Trophoblast cell (in vitro differentiated cells and primary cell): ENCODE data around the gene EMILIN3.

Experiments
- DNase-seq, 2 donors: peaks; one replicate each; pipeline ENCODE4 v3.0.0-alpha.2; 2016
- H2AFZ ChIP-seq: 2 replicates; pipeline ENCODE4 v1.6.1; 2013; ENCODE audit warnings: low read length, moderate library complexity, mild to moderate bottlenecking; ENCODE audit not compliant: insufficient read depth, poor library complexity
- H2AK5ac ChIP-seq: 2 replicates; pipeline ENCODE4 v1.6.1; 2013; ENCODE audit warnings: mild to moderate bottlenecking, low read length
- H2BK120ac ChIP-seq: 2 replicates; pipeline ENCODE4 v1.6.1; 2013; ENCODE audit warnings: low read length, mild to moderate bottlenecking, moderate library complexity; ENCODE audit not compliant: insufficient read depth, poor library complexity
- H2BK12ac ChIP-seq: 2 replicates; pipeline ENCODE4 v1.6.1; 2013; ENCODE audit warnings: mild to moderate bottlenecking, low read length, moderate library complexity
- H2BK5ac ChIP-seq: 2 replicates; pipeline ENCODE4 v1.6.1; 2013; ENCODE audit warnings: low read length, low read depth, moderate library complexity, mild to moderate bottlenecking; ENCODE audit not compliant: poor library complexity
- H3K14ac ChIP-seq: 2 replicates; pipeline ENCODE4 v1.6.1; 2013; ENCODE audit warnings: mild to moderate bottlenecking, low read length
- H3K18ac ChIP-seq: 2 replicates; pipeline ENCODE4 v1.6.1; 2013; ENCODE audit warnings: mild to moderate bottlenecking, low read length
- H3K23ac ChIP-seq: 2 replicates; pipeline ENCODE4 v1.6.1; 2013; ENCODE audit warnings: low read length
- H3K27ac ChIP-seq: 2 replicates; pipeline ENCODE4 v1.5.1; 2013; ENCODE audit warnings: low read depth, mild to moderate bottlenecking, inconsistent platforms, low read length, moderate library complexity
- H3K27me3 ChIP-seq: 2 replicates; pipeline ENCODE4 v1.6.1; 2013; ENCODE audit warnings: inconsistent platforms, mild to moderate bottlenecking, low read length, moderate library complexity; ENCODE audit not compliant: insufficient read depth
- H3K36me3 ChIP-seq, 2 experiments: 1 replicate in 1 of 2; 2 replicates in 1 of 2; pipeline ENCODE4 v1.6.1; 2013; ENCODE audit warnings: low read length in 2 of 2, mild to moderate bottlenecking in 2 of 2, moderate library complexity in 1 of 2; ENCODE audit not compliant: insufficient read depth in 2 of 2, control insufficient read depth in 1 of 2
- H3K4ac ChIP-seq: 2 replicates; pipeline ENCODE4 v1.6.1; 2013; ENCODE audit warnings: low read depth, mild to moderate bottlenecking, low read length, moderate library complexity
- H3K4me1 ChIP-seq, 2 experiments: 1 replicate in 1 of 2; 2 replicates in 1 of 2; pipeline ENCODE4 v1.6.1; 2013; ENCODE audit warnings: low read length in 2 of 2, mild to moderate bottlenecking in 2 of 2, moderate library complexity in 1 of 2; ENCODE audit not compliant: insufficient read depth in 2 of 2, control insufficient read depth in 1 of 2
- H3K4me2 ChIP-seq: 2 replicates; pipeline ENCODE4 v1.6.1; 2013; ENCODE audit warnings: inconsistent platforms, mild to moderate bottlenecking, low read length, moderate library complexity
- H3K4me3 ChIP-seq: 2 replicates; pipeline ENCODE4 v1.5.1; 2013; ENCODE audit warnings: mild to moderate bottlenecking, low read depth, low read length, inconsistent platforms
- H3K79me1 ChIP-seq: one replicate; pipeline ENCODE4 v1.6.1; 2013; ENCODE audit warnings: low read length
- H3K79me2 ChIP-seq: 2 replicates; pipeline ENCODE4 v1.6.1; 2013; ENCODE audit warnings: low read length, mild to moderate bottlenecking; ENCODE audit not compliant: control insufficient read depth, insufficient read depth, poor library complexity
- H3K9ac ChIP-seq: 2 replicates; pipeline ENCODE4 v1.6.1; 2013; ENCODE audit warnings: mild to moderate bottlenecking, low read length
- H3K9me3 ChIP-seq: 2 replicates; pipeline ENCODE4 v1.6.1; 2013; ENCODE audit warnings: low read depth, mild to moderate bottlenecking, control low read depth, inconsistent platforms, low read length; ENCODE audit not compliant: insufficient read depth
- H4K12ac ChIP-seq: 2 replicates; pipeline ENCODE4 v1.6.1; 2013; ENCODE audit warnings: low read depth, mild to moderate bottlenecking, low read length, moderate library complexity
- H4K8ac ChIP-seq: 2 replicates; pipeline ENCODE4 v1.6.1; 2013; ENCODE audit warnings: low read depth, mild to moderate bottlenecking, low read length, moderate library complexity
- H4K91ac ChIP-seq: one replicate; pipeline ENCODE4 v1.6.1; 2013; ENCODE audit warnings: low read depth, mild to moderate bottlenecking, low read length, moderate library complexity
- WGBS: extraction: QIAGEN DNeasy Blood & Tissue Kit; methylation state at CpG from one replicate; pipeline ENCODE4 v1.1.7; 2013; ENCODE audit warnings: missing lambda C conversion rate; ENCODE audit not compliant: insufficient read length, insufficient coverage; ENCODE audit errors: extremely low coverage; 5-methylcytosine and 5-hydroxymethylcytosine counted together

EMILIN3 gene

GRCh38 chr20:41344477-41344876 lies 22.1 kb downstream of the EMILIN3 start:
- H3K23ac ChIP-seq, result no peak overlapping the region
- H4K91ac ChIP-seq, result no peak overlapping the region
- no peak overlapping the region for H3K4ac ChIP-seq
- H3K9ac ChIP-seq, result no peak overlapping the region
- no peak overlapping the region for H2BK5ac ChIP-seq
- peak overlapping the region; percentile 30 for H3K4me2 ChIP-seq
- H3K18ac ChIP-seq, result no peak overlapping the region
- no peaks in the 10 kb centered on the region for H3K36me3 ChIP-seq
- H3K79me1 ChIP-seq, result peaks cover 12% of the 10 kb centered on the region
- H4K12ac ChIP-seq, result no peak overlapping the region
- no peak overlapping the region for H3K4me3 ChIP-seq
- H2BK120ac ChIP-seq, result no peak overlapping the region
- no CpG with 5 or more reads among the region's 4 CpGs for WGBS
- DNase-seq, result peak in 1 of 2 donors; percentile 54
- H3K14ac ChIP-seq, result no peak overlapping the region
- H2AFZ ChIP-seq, result no peak overlapping the region
- H2AK5ac ChIP-seq, result no peak overlapping the region
- no peaks in the 10 kb centered on the region for H3K9me3 ChIP-seq
- peaks cover 3% of the 10 kb centered on the region for H3K79me2 ChIP-seq
- no peaks in the 10 kb centered on the region for H3K27me3 ChIP-seq
- peak overlapping the region; percentile 35 for H3K27ac ChIP-seq
- H2BK12ac ChIP-seq, result no peak overlapping the region
- H4K8ac ChIP-seq, result no peak overlapping the region
- H3K4me1 ChIP-seq, result peaks cover 20 to 21% of the 10 kb centered on the region in 2 experiments

GRCh38 chr20:41342474-41343464 lies 23.8 kb downstream of the EMILIN3 start:
- H3K27me3 ChIP-seq, result no peaks in the 10 kb centered on the region
- no peak overlapping the region for H3K14ac ChIP-seq
- H3K79me1 ChIP-seq, result peaks cover 12% of the 10 kb centered on the region
- H3K23ac ChIP-seq, result no peak overlapping the region
- no peak overlapping the region for H4K8ac ChIP-seq
- no peak overlapping the region for H3K18ac ChIP-seq
- no peak overlapping the region for H2BK120ac ChIP-seq
- H2BK12ac ChIP-seq, result no peak overlapping the region
- no peak overlapping the region for H4K91ac ChIP-seq
- H3K9me3 ChIP-seq, result no peaks in the 10 kb centered on the region
- H3K9ac ChIP-seq, result no peak overlapping the region
- no peak overlapping the region for H3K27ac ChIP-seq
- no peak overlapping the region for H4K12ac ChIP-seq
- H3K4me1 ChIP-seq, result peaks cover 21 to 22% of the 10 kb centered on the region in 2 experiments
- peaks cover 3% of the 10 kb centered on the region for H3K79me2 ChIP-seq
- no CpG with 5 or more reads among the region's 9 CpGs for WGBS
- no peak overlapping the region for H2AK5ac ChIP-seq
- DNase-seq, result no peak
- H2AFZ ChIP-seq, result no peak overlapping the region
- no peak overlapping the region for H3K4me3 ChIP-seq
- no peak overlapping the region for H3K4me2 ChIP-seq
- no peak overlapping the region for H2BK5ac ChIP-seq
- no peaks in the 10 kb centered on the region for H3K36me3 ChIP-seq
- H3K4ac ChIP-seq, result no peak overlapping the region

- H3K4me3 ChIP-seq, result peak within 1 kb of the TSS; percentile 59
- peak within 1 kb of the TSS; percentile 65 for H4K12ac ChIP-seq
- H3K79me1 ChIP-seq, result peaks cover 12% of the 10 kb centered on the region
- no peaks in the 10 kb centered on the region for H3K27me3 ChIP-seq
- H2AFZ ChIP-seq, result peak within 1 kb of the TSS; percentile 81
- no peak within 1 kb of the TSS for H3K23ac ChIP-seq
- H2AK5ac ChIP-seq, result peak within 1 kb of the TSS; percentile 55
- no CpG with 5 or more reads among the region's 33 CpGs for WGBS
- peak within 1 kb of the TSS; percentile 3 for H3K27ac ChIP-seq
- peaks cover 21 to 22% of the 10 kb centered on the region in 2 experiments for H3K4me1 ChIP-seq
- peak within 1 kb of the TSS; percentile 67 for H4K8ac ChIP-seq
- H2BK5ac ChIP-seq, result peak within 1 kb of the TSS; percentile 42
- peak within 1 kb of the TSS; percentile 45 for H3K9ac ChIP-seq
- H3K9me3 ChIP-seq, result no peaks in the 10 kb centered on the region
- peak within 1 kb of the TSS; percentile 73 for H4K91ac ChIP-seq
- peak; percentile 95 to 96 for DNase-seq
- H3K14ac ChIP-seq, result peak within 1 kb of the TSS; percentile 69
- H3K4me2 ChIP-seq, result peak within 1 kb of the TSS; percentile 79
- peak within 1 kb of the TSS; percentile 72 for H2BK12ac ChIP-seq
- peak within 1 kb of the TSS; percentile 32 for H3K4ac ChIP-seq
- no peaks in the 10 kb centered on the region for H3K36me3 ChIP-seq
- peak within 1 kb of the TSS; percentile 53 for H2BK120ac ChIP-seq
- H3K79me2 ChIP-seq, result peaks cover 3% of the 10 kb centered on the region
- H3K18ac ChIP-seq, result peak within 1 kb of the TSS; percentile 66
Measured at GRCh38 chr20:41340327-41341055, 26.1 kb downstream of the EMILIN3 start, which contains the start of gene LPIN3. Gene LPIN3, plus strand, starts transcription at chr20:41340821. Its CDS starts 4,983 bp downstream, at chr20:41345804.

DNA sequence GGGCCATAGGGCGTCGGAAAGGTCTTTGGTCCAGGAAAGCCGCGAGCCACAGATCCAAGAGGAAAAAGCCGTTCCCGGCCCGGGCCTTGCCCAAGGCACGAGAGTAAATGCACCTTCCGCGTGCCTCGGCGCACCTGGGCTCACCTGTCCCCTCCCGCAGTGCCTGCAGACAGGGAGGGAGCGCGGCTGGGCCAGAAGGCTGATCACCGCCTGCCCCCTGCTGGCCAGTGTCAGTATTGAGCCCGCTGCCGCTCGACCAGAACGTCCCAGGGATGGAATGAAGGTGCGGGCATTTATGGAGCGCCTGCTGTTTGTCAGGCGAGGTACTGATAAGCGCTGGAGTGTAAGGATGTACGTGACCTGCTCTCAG lies 26.7 kb downstream of the EMILIN3 start:
- Histone ChIP-seq H3K9ac (no peak overlapping the region), H3K18ac (no peak overlapping the region), H3K9me3 (no peaks in the 10 kb centered on the region), H2AK5ac (no peak overlapping the region), H3K14ac (no peak overlapping the region), H2BK5ac (no peak overlapping the region), H4K8ac (no peak overlapping the region), H3K23ac (no peak overlapping the region), H2AFZ (peak overlapping the region; percentile 81), H2BK120ac (no peak overlapping the region), H3K27ac (no peak overlapping the region), H3K4me1 (peaks cover 19 to 21% of the 10 kb centered on the region in 2 experiments), H3K4me2 (peak overlapping the region; percentile 79), H3K79me1 (peaks cover 11% of the 10 kb centered on the region), H4K12ac (no peak overlapping the region), H4K91ac (no peak overlapping the region), H3K79me2 (peaks cover 3% of the 10 kb centered on the region), H2BK12ac (no peak overlapping the region), H3K4me3 (no peak overlapping the region), H3K4ac (no peak overlapping the region), H3K36me3 (no peaks in the 10 kb centered on the region), H3K27me3 (no peaks in the 10 kb centered on the region)
- DNase-seq, result peak; percentile 96 to 98
- WGBS, result no CpG with 5 or more reads among the region's 25 CpGs
